Type B pancreatic cell (in vitro differentiated cells): ENCODE measurements around the gene PPY. TPM values are rescaled to one million over a fixed set of nuclear protein-coding genes. Genes with fewer than 3 reads are reported as not detected.

Source experiments
- DNase-seq: peaks from one replicate; pipeline ENCODE4 v3.0.0; 2021; ENCODE audit warnings: mixed read lengths; ENCODE audit not compliant: unreplicated experiment; ENCODE audit errors: extremely low spot score
- H3K27ac Mint-ChIP-seq: 2 replicates; pipeline ENCODE4 v1.8.0; 2021; ENCODE audit warnings: mild to moderate bottlenecking, mixed read lengths
- H3K27me3 Mint-ChIP-seq: 2 replicates; pipeline ENCODE4 v1.8.0; 2021; ENCODE audit warnings: mixed read lengths
- H3K36me3 Mint-ChIP-seq: 2 replicates; pipeline ENCODE4 v1.8.0; 2021; ENCODE audit warnings: mixed read lengths
- H3K4me1 Mint-ChIP-seq: one replicate; pipeline ENCODE4 v1.8.0; 2021; ENCODE audit warnings: mixed read lengths; ENCODE audit not compliant: unreplicated experiment
- H3K4me3 Mint-ChIP-seq: 2 replicates; pipeline ENCODE4 v1.8.0; 2021; ENCODE audit warnings: mild to moderate bottlenecking, mixed read lengths
- H3K9me3 Mint-ChIP-seq: 2 replicates; pipeline ENCODE4 v1.8.0; 2021; ENCODE audit warnings: mixed read lengths
- total RNA-seq: library from RNA; stranded (reverse); gene quantifications from 2 replicates; pipeline ENCODE4 v1.2.1, GENCODE V29; 2021; ENCODE audit warnings: low replicate concordance
- TF ChIP-seq, protein P1 (sequence below): fragments of 200-600 bp; sonication (generic); conservative IDR thresholded peaks from 2 replicates; pipeline ENCODE4 v1.5.0; 2021; ENCODE audit warnings: antibody characterized with exemption, mild to moderate bottlenecking

PPY gene
- total RNA-seq, 1 donor from 2014 or later: 65.9 TPM

DNA sequence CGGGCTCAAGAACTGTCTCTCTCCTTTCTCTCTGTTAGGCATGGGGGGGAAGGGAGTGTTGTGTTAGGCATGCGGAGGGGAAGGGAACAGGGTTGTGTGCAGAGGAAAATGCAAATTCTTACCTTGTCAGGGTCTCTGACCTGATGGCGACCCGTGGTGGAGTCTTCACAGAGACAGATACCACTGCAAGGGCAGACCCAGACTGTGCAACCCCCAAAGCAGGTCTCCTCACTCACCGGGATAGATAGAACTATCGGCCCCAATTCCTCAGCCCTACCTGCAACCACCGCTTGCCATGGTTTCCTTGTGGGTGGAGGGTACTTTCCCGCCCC is 25.3 kb downstream of the PPY start:
- Mint-ChIP-seq H3K4me1 (no peaks in the 10 kb centered on the region), H3K27me3 (peaks cover 33% of the 10 kb centered on the region), H3K27ac (no peak overlapping the region), H3K36me3 (no peaks in the 10 kb centered on the region), H3K4me3 (no peak overlapping the region), H3K9me3 (no peaks in the 10 kb centered on the region)
- TF ChIP-seq, protein P1, sequence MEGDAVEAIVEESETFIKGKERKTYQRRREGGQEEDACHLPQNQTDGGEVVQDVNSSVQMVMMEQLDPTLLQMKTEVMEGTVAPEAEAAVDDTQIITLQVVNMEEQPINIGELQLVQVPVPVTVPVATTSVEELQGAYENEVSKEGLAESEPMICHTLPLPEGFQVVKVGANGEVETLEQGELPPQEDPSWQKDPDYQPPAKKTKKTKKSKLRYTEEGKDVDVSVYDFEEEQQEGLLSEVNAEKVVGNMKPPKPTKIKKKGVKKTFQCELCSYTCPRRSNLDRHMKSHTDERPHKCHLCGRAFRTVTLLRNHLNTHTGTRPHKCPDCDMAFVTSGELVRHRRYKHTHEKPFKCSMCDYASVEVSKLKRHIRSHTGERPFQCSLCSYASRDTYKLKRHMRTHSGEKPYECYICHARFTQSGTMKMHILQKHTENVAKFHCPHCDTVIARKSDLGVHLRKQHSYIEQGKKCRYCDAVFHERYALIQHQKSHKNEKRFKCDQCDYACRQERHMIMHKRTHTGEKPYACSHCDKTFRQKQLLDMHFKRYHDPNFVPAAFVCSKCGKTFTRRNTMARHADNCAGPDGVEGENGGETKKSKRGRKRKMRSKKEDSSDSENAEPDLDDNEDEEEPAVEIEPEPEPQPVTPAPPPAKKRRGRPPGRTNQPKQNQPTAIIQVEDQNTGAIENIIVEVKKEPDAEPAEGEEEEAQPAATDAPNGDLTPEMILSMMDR: no peak
- no peak for DNase-seq

DNA sequence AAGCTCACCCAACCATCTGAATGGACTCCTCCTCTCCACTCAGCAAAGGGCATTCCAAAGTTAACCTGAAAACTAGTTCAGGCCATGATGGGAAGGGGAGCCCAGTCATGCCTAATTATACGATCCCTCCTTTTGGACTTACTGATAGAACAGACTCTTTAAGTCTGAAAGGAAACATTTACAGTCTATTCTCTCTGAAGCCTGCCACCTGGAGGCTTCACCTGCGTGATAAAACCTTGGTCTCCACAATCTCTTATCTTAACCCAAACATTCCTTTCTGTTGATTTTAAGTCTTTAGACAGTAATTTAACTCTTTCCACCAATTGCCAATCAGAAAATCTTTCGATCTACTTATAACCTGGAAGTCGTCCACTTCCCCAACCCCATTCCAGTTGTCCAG is 25.9 kb downstream of the PPY start:
- H3K27ac Mint-ChIP-seq: no peak overlapping the region
- H3K27me3 Mint-ChIP-seq: peaks cover 33% of the 10 kb centered on the region
- TF ChIP-seq, protein P1: no peak
- no peaks in the 10 kb centered on the region for H3K4me1 Mint-ChIP-seq
- H3K4me3 Mint-ChIP-seq: no peak overlapping the region
- H3K36me3 Mint-ChIP-seq: no peaks in the 10 kb centered on the region
- H3K9me3 Mint-ChIP-seq: no peaks in the 10 kb centered on the region
- DNase-seq: no peak

DNA sequence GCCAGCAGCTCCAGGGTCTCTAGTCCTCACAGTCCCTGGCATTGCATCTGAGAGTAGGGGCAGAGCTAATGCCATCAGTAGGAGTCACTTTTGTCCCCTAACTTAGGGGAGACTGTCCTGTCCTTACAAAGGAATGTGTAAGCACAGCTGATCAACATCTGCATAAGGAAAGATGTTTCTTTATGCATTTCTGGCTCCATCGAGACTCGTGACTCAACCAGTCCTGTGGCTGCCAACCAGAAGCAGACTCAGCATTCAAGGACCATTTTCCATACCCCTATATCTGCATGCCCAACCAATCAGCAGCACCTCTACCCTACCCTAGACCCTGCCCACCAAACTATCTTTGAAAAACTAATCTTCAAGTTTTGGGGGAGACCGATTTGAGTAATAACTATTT is 26.7 kb downstream of the PPY start:
- no peak overlapping the region for H3K27ac Mint-ChIP-seq
- no peaks in the 10 kb centered on the region for H3K4me1 Mint-ChIP-seq
- no peaks in the 10 kb centered on the region for H3K36me3 Mint-ChIP-seq
- DNase-seq: no peak
- TF ChIP-seq, protein P1: no peak
- H3K27me3 Mint-ChIP-seq: peaks cover 33% of the 10 kb centered on the region
- no peak overlapping the region for H3K4me3 Mint-ChIP-seq
- H3K9me3 Mint-ChIP-seq: no peaks in the 10 kb centered on the region

DNA sequence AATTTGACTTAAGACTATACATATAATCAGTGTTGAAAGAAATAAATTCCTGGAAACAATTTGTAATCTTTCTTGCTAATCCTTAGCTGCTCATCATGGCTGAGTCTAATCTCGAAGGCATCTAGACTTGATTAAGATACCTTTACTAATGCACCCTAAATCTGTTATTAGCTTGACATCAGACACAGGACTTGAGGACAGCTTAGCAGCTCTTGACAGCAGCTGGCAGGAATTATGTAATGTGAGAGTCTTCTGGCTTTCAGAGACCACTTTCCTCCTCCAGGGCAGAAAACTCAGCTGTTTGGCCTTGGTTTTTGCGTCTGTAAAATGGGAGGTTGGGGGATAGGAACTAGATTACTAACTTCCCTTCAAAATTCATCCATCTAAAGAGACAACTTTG is 27.8 kb downstream of the PPY start:
- no peak overlapping the region for H3K27ac Mint-ChIP-seq
- no peaks in the 10 kb centered on the region for H3K4me1 Mint-ChIP-seq
- no peaks in the 10 kb centered on the region for H3K9me3 Mint-ChIP-seq
- no peaks in the 10 kb centered on the region for H3K36me3 Mint-ChIP-seq
- DNase-seq: no peak
- H3K4me3 Mint-ChIP-seq: no peak overlapping the region
- TF ChIP-seq, protein P1: no peak
- peaks cover 42% of the 10 kb centered on the region for H3K27me3 Mint-ChIP-seq

DNA sequence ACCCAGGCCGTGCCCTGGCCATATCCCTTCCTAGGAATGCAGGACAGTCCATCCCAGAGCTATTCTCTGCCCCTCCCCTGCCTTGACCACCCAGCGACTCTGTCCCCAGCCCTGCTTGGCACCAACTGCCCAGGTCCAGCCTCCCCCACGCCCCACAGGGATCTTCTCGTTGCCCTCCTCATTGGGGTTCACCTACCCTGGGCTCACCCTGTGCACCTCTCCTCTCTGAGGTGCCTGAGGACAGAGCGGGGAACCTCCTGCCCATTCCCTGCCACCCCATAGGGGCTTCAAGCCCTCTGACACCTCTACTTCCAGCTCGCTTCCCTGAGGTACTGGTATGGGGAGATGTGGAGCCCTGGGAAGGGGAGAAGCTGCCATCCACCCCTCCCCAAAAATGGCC is 28.7 kb downstream of the PPY start:
- DNase-seq: no peak
- H3K27me3 Mint-ChIP-seq: peaks cover 39% of the 10 kb centered on the region
- no peak overlapping the region for H3K27ac Mint-ChIP-seq
- TF ChIP-seq, protein P1: no peak
- H3K36me3 Mint-ChIP-seq: no peaks in the 10 kb centered on the region
- H3K4me3 Mint-ChIP-seq: no peak overlapping the region
- no peaks in the 10 kb centered on the region for H3K4me1 Mint-ChIP-seq
- no peaks in the 10 kb centered on the region for H3K9me3 Mint-ChIP-seq

DNA sequence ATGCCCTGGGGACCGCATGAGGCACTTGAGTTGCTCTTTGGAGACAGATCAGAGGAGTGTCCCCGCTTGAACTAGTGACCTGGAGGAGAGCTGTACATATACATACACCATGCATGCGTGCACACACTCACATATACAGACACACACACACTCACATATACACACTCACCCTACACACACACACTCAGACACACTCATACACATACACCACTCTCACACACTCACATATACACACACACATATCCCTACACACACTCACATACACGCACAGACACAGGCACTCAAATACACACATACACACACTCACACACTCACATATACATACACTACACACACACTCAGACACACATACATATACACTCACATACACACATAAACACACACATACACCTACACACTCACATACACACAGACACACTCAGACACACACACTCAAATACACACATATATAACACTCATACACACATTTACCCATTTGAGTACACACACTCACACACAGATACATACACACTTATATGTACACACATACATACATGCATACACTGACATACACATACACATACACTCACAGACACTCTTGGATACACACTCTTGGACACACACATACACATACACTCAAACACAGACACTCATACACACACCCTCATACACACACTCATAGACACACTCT is 29.5 kb downstream of the PPY start:
- peaks cover 47% of the 10 kb centered on the region for H3K27me3 Mint-ChIP-seq
- TF ChIP-seq, protein P1: no peak
- DNase-seq: no peak
- no peaks in the 10 kb centered on the region for H3K36me3 Mint-ChIP-seq
- no peaks in the 10 kb centered on the region for H3K9me3 Mint-ChIP-seq
- no peak overlapping the region for H3K4me3 Mint-ChIP-seq
- H3K27ac Mint-ChIP-seq: no peak overlapping the region
- peaks cover 4% of the 10 kb centered on the region for H3K4me1 Mint-ChIP-seq
